ENCODE data around the gene LTBP1.

- TF ChIP-seq CTCF (conservative IDR thresholded peaks at IDR 0.05; ENCODE audit: low read depth, low read length) (no peak), EZH2 (IDR thresholded peaks at IDR 0.05; ENCODE audit: borderline replicate concordance, low read depth, low read length, poor library complexity, severe bottlenecking) (no peak)
Observed at GRCh38 chr2:33042265-33042664, 95.5 kb downstream of the LTBP1 start.
